Measurements from ENCODE around the gene HSF5.

DNA sequence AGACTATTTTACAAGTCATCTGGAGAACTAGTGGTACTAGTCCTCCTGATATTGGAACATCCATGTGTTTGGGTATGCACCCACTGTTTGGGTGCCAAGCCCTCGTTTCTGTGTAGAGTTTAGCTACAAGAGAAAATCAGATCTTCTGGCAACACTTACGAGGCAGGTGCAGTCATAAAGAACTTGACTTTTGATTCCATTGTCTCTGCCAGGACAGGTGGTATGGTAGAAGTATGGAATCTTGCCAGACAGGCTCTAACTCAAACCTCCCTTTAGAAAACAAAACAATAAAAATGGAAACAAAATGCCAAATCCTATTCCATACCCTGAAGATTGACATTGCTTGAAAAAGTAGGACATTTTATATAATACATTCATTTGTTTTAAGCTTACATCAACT is 86.9 kb downstream of the HSF5 start:
- TF ChIP-seq CTCF (IDR thresholded peaks at IDR 0.05) (no peak), POLR2AphosphoS5 (IDR thresholded peaks at IDR 0.05) (no peak), EP300 (IDR thresholded peaks at IDR 0.05) (no peak), POLR2A (IDR thresholded peaks at IDR 0.05) (no peak)

Data from stomach (tissue), 4 donors.